Activated T-cell treated with anti-CD3 and anti-CD28 coated beads for 1 hour (primary cell): ENCODE results near the gene C6orf62.
"Not testable (repeated sequence)": the region's sequence is repeated elsewhere in the genome, so short reads cannot be mapped to it uniquely, and the experiment has no call there.

Experiments used
- DNase-seq: peaks from one replicate; pipeline ENCODE4 v3.0.0-alpha.2; 2020; ENCODE audit warnings: low read depth

The C6orf62 gene

DNA sequence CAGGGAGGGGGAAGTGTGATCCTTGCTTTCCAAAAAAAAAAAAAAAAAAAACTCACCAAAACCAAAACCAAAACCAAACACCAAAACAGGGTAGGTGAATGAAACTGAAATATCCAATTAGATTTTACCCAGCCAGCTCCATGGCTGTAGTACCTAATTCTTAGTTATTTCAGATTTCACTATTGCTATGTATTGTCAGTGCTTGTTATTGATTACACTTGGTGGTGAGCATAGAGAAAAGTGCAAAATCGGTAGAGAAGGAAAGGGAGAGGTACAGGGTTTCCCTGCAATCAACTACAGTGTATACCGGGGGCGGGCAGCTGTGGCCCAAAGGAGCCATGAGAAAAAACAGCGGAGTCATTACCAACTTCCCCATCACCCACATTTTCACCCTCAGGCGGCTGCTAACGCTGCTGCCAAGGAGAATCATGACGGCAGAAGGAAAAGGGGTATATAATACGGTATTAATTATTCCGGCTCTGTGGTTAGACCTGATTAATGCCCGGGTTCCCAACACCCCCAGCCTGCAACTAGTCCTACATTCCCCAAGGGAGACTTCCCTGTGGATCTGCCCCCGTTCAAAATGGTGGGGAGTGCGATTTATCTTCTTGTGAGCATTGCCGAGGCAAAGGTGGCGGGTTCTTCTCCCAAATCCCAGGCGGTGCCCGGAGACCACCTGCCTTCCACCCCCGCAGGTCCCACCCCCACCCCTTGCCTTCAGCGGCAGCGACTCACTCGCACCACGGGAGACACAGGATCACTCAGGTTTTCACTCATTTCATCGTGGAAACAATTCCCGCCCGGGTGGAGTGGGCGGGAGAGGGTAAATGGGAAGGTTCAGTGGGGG lies at the start of gene C6orf62:
Gene C6orf62, minus strand, starts transcription at position 30 of the 847 bp plus-strand sequence. CDS start 486 bp downstream, outside the sequence.
- DNase-seq, result peak; percentile 27

DNA sequence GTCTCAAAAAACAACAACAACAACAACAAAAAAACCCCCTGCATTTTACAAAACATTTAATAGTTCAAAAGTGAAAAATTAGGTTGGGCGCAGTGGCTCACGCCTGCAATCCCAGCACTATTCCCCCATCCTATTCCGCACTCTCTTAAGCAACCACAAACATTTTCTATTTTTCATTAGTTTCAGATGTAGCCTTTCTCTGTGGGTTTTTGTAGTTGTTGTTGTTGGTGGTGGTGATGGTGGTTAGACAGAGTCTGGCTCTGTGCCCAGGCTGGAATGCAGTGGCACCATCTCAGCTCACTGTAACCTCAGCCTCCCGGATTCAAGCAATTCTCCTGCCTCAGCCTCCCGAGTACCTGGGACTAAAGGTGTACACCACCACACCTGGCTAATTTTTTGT lies 49.4 kb upstream of the C6orf62 start:
- no peak for DNase-seq

DNA sequence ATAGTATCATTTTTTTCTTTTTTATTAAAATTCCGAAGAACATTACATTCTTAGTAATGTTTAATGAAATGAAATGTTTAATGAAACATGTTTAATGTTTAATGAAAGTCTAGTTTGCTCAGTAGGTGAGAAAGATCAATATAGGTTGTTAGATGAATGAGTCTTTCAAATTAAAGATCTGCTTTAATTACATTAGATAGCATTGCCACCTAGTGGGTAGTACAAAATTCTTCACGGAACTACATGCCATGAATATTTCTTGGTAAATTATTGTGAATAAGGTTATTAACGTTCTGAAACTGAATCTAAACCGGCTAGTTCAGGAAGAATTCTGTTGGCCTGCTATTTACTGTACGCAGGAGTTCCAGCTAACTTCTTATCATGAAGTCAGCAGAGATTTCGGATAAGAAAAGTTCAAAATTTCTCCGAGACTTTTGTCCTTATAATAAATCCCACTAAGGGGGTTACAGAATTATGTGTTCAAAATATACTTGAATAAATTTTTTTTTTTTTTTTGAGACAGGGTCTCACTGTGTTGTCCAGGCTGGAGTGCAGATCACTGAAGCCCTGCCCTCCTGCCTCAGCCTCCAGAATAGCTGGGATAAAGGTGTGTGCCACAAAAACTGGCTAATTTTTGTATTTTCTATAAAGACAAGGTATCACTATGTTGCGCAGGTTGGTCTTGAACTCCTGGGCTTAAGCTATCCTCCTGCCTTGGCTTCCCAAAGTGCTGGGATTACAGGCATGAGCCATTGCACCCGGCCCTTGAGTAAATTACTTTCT lies 47.9 kb upstream of the C6orf62 start:
- DNase-seq, result no peak

GRCh38 chr6:24765968-24766367 lies 47.0 kb upstream of the C6orf62 start:
- not testable (repeated sequence) for DNase-seq

- not testable (repeated sequence) for DNase-seq
These were observed 46.2 kb upstream of the C6orf62 start for GRCh38 chr6:24764833-24765828.

DNA sequence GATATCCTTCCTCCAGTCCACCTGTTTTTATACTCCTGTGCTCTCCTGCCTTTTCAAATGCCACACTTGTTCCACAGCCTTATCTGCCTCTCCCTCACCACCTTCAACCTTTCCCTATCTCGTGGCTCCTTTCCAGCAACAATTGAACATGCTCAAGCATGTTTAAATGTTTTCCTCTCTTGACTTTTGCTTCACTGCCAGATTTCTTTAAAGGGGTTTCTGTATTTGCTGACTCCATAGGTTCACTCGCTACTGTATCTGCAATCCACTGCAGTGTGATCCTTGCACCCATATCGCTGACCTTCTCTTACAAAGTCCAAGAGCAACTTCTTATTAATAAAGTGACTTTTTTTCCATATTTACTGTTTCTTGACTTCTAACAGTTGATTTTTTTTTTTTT lies 44.6 kb upstream of the C6orf62 start:
- no peak for DNase-seq

DNA sequence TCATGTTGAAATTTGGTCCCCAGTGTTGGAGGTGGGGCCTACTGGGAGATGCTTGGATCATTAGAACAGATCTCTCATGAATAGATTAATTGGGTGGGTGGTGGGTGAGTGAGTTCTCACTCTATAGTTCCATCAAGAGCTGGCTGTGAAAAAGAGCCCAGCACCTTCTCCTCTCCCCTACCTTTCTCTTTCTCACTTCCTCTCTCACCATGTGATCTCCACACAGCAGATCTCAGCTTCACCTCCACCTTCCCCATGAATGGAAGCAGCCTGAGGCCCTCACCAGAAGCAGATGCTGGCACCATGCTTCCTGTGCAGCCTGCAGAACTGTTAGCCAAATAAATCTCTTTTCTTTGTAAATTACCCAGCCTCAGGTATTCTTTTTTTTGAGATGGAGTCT lies 42.9 kb upstream of the C6orf62 start:
- DNase-seq, result no peak

DNA sequence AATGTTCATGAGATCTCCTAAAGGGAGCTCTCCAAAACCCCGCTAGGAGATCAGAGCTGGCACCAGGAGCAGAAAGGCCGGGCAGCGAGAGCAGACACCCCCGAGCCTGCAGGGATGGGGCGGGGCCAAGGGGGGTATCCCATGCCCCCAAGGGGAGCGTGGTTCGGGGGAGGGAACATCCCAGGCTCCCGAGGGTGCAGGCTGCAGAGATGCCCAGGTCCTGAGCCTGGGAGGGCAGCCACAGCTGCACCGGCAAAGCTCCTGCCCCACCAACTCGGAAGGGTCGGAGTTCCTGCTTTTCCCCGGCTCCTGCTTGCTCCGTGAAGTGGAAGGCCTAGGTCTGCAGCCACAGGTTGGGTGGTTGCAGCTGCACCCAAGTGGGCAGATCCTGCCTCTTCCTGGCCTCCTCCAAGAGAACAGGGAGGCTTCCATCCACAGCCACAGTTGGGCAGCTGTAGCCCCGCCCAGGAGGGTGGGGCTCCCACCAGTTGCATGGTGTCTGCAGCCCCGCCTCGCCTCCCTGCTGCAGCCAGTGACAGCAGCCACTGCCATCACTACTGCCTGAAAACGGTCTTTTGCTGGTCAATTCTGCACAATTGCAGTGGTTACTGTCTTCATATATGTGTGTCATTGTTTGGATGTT lies 42.4 kb upstream of the C6orf62 start:
- no peak for DNase-seq

DNA sequence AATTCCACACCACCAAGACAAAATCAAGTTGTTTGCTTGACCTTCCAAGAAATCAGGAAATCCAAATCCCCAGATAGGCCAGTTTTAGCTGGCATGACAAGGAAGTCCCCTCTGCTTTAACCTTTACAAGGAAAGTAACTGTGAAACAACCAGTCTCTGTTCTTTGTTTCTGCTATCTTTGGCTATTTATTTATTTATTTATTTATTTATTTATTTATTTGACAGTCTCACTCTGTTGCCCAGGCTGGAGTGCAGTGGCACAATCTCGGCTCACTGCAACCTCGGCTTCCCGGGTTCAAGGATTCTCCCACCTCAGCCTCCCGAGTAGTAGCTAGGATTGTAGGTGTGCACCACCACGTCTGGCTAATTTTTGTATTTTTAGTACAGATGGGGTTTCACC lies 41.3 kb upstream of the C6orf62 start:
- DNase-seq, result no peak

- no peak for DNase-seq
These were observed 40.8 kb upstream of the C6orf62 start for GRCh38 chr6:24759718-24760117.

DNA sequence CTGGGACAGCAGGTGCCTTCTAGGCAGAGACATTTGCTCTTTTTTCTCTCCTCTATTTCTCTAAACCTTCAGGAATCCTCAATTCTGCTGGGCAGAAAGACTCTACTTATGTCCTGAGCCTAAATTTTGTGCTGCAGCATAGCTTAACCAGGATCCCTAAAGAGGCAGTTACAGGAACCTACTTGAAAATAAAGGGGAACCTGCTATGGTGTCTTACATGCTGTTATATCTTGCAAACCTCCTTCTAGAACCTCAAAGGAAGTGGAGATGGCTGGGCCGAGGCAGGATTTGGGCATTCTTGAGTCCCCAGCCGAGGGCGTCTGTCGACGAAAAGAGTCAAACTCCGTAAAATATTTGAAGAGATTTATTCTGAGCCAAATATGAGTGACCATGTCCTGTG lies 38.7 kb upstream of the C6orf62 start:
- DNase-seq, result no peak

- DNase-seq, result no peak
These were observed 36.3 kb upstream of the C6orf62 start for GRCh38 chr6:24755279-24755678.

- not testable (repeated sequence) for DNase-seq
These were observed 35.4 kb upstream of the C6orf62 start for GRCh38 chr6:24754378-24754777.

DNA sequence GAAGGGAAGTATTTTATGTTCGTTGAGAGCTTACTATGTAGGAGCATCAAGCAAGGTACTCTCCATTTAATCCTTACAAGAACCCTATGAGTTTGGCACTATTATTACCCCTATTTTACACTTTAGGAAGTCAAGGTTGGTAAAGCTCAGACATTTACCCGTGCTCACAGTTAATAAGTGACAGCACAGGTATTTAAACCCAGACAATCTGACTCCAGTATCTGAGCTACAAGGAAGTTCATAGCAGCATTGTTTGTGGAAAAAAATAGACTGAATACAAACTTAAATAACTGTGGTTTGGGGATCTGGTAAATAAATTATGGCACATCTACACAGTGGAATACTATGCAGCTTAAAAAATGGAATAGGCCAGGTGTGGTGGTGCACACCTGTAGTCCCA lies 34.6 kb upstream of the C6orf62 start:
- no peak for DNase-seq

DNA sequence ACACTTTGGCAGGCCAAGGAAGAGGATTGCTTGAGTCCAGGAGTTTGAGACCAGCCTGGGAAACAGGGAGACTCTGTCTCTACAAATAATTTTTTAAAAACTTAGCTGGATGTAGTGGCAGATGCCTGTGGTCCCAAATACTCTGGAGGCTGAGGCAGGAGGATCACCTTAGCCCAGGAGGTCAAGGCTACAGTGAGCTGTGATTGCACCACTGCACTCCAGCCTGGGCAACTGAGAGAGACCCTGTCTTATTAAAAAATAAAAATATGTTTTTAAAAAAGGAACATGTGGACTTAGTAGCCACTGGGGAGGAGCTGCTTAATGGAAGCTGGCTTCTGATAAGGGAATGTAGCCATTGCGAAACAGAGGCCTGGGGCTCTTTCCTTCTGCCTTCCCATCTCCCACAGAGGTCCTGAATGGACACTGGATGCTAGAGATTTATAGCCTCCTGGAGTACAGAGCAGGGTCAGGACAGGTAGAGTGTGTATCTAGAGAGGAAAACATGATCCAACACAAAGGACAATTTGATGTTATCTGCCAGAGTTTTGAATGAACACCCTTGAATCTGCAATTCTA lies 34.1 kb upstream of the C6orf62 start:
- DNase-seq, result no peak

GRCh38 chr6:24752503-24752902 lies 33.5 kb upstream of the C6orf62 start:
- no peak for DNase-seq

DNA sequence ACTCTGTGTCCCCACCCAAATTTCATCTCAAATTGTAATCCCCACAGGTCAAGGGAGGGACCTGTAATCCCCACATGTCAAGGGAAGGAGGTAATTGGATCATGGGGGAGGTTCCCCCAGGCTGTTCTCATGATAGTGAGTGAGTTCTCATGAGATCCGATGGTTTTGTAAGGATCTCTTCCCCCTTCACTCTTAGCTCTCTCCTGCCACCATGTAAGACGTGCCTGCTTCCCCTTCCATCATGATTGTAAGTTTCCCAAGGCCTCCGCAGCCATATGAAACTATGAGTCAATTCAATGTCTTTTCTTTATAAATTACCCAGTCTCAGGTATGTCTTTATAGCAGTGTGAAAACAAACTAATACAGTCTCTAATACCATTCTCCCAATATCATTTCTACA lies 31.9 kb upstream of the C6orf62 start:
- not testable (repeated sequence) for DNase-seq

GRCh38 chr6:24749297-24749696 lies 30.3 kb upstream of the C6orf62 start:
- no peak for DNase-seq

- no peak for DNase-seq
These were observed 26.0 kb upstream of the C6orf62 start for GRCh38 chr6:24744911-24745310.

- DNase-seq, result no peak
These were observed 25.0 kb upstream of the C6orf62 start for GRCh38 chr6:24743944-24744335.
